Ureter (tissue), 1 donor: ENCODE data around the gene WDR18. TPM values are rescaled to one million over a fixed set of nuclear protein-coding genes. Genes with fewer than 3 reads are reported as not detected.

ENCODE experiments used
- DNase-seq: peaks from one replicate; pipeline ENCODE4 v3.0.0-alpha.2; 2020; ENCODE audit warnings: low spot score
- total RNA-seq: library from RNA; stranded (reverse); gene quantifications from one replicate; pipeline ENCODE4 v1.2.4, GENCODE V29; 2023
- donor health status: DM: yes; HTN: yes; CAD: no.

Gene WDR18
- total RNA-seq, 1 donor from 2014 or later: 36.6 TPM

DNA sequence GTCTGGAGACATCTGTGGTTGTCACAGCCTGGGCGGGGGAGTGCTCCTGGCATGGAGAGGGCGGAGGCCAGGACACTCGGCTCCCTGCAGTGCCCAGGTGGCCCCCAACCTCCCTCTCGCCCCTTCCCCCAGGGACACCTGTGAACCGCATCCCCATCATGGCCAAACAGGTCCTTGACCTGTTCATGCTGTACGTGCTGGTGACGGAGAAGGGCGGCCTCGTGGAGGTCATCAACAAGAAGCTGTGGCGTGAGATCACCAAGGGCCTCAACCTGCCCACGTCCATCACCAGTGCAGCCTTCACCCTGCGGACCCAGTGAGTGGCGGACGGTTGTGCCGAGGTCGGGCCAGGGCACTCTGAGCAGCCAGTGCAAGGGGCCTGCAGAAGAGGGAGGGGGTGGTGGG lies 20.0 kb upstream of the WDR18 start:
- DNase-seq: no peak

DNA sequence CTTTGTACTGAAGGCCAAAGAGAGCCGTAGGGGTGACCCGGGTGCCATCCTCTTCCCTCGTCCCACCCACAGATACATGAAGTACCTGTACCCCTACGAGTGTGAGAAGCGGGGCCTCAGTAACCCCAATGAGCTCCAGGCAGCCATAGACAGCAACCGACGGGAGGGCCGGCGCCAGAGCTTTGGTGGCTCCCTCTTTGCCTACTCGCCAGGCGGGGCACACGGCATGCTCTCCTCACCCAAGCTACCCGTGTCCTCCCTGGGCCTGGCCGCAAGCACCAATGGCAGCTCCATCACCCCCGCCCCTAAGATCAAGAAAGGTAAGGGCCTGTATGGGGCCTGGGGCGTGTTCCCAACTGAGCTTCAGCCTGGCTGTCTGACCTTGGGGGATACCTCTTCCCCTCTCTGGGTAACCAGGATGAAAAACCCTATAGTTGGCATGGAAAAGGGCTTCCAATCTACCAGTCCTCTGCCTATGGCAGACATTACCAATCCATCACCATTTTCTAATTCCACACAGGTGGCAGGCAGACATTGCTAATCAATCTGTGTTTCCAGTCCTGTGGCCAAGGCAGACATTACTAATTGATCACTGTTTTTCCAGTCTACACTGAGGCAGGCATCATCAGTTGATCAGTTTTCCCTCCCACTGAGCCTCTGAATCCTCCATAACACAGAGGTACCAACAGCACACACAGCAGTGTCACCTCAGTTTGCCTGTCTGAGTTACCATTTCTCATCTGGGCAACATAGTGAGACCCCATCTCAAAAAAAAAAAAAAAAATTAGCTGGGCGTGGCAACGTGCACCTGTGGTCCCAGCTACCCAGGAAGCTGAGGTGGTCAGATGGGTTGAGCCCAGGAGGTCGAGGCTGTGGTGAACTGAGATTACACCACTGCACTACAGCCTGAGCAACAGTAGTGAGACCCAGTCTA lies 19.1 kb upstream of the WDR18 start:
- DNase-seq: no peak

DNA sequence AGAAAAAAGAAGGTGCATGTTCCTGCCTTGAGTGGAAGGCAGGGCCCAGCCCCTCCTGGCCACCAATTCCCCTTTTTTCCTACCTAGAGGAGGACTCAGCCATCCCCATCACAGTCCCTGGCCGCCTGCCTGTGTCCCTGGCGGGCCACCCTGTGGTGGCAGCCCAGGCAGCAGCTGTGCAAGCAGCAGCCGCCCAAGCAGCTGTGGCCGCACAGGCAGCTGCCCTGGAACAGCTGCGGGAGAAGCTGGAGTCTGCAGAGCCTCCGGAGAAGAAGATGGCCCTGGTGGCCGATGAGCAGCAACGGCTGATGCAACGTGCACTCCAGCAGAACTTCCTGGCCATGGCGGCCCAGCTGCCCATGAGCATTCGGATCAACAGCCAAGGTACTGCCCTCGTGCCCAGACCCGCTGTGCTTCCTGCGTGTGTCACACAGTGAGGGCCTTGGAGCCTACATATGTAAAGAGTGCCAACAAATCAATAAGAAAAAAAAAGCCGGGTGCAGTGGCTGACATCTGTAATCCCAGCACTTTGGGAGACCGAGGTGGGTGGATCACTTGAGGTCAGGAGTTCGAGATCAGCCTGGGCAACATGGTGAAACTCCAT lies 17.6 kb upstream of the WDR18 start:
- DNase-seq: no peak

DNA sequence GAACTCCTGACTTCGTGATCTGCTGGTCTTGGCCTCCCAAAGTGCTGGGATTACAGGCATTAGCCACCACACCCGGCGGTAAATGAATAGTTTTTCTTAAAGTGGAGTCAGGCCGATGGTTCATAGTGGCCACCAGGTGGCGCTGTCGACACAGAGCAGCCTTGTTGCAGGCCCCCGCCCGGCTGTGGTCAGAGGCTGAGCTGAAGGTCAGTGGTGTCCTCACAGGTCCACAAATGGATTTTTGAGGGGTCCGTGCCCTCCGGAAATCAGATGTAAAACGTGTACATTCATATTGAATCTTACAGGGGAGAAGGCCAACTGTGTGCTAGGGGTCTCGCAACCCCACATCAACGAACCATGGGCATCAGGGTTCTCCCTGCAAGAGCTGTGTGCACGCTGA lies 13.4 kb upstream of the WDR18 start:
- DNase-seq: no peak

DNA sequence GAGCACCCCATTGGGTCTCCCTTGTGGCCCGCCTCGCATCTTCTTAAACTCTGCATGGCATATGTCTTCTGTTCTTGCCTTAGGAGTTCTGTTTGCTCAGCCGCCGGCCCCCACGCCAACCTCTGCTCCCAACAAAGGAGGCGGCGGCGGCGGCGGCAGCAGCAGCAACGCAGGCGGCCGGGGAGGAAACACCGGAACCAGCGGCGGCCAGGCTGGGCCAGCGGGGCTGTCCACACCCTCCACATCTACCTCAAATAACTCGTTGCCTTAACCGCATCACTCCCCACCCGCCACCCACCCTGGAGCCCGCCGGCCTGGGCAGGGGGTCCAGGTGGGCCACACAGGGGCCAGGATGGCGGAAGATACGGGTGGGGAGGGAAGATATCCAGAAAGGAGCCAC lies 12.3 kb upstream of the WDR18 start:
- no peak for DNase-seq

DNA sequence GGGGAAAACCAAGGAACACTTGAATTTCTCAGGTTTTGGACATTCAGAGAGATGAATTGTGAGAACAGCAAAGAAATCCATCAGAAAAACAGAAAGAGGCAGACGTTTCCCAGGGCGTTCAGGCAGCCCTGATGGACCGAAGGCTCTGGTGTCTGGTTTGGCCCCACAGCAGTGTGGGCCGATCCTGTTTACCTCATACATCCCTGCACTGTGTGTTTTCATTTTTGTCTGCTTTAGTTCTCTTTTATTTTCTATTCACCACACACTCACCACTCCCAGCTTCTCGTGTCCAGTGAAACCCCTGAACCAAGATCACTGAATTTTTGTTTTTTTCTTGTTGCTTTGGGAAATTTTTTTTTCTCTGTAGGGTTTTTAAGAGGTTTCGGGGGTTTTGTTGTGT lies 11.9 kb upstream of the WDR18 start:
- DNase-seq: no peak

DNA sequence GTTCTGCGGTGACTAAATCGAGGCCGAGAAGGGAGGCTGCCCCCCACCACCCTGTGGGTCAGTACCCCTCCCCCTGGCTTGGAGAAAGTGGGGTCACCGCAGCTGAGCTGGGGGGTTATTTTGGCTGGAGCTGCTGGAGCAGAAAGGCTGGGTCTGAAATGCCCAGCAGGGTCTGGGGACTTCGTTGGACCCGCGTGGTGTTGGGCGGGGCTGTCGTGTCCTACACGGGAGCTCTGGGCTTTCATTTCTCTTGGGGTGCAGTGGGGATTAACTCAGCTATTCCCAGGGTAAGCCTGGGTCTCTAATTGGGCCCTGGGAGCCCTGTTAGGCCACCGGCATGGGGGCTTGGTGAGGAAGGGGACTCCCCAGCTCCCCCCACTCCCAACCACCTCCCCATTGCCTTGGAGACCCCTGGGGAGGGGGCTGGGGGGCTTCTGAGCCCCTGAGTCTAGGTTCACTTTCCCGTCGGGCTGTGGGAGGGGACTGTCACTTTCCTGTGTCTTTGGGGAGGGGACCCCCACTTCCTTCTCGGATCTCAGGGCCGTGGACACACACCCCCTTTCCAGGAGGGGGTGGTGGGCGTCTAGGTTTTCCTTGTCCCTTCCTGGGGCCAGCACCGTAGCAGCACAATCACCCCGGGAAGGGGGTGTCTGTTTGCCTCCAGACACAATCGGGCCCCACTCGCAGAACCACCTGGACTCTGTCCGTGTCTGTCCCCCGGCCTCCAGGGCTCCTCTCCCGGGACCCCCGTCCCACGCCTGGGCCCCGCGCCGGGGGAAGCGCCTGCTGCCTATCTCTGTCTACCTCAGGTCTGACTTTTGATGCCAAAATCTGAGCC lies 10.2 kb upstream of the WDR18 start:
- no peak for DNase-seq

DNA sequence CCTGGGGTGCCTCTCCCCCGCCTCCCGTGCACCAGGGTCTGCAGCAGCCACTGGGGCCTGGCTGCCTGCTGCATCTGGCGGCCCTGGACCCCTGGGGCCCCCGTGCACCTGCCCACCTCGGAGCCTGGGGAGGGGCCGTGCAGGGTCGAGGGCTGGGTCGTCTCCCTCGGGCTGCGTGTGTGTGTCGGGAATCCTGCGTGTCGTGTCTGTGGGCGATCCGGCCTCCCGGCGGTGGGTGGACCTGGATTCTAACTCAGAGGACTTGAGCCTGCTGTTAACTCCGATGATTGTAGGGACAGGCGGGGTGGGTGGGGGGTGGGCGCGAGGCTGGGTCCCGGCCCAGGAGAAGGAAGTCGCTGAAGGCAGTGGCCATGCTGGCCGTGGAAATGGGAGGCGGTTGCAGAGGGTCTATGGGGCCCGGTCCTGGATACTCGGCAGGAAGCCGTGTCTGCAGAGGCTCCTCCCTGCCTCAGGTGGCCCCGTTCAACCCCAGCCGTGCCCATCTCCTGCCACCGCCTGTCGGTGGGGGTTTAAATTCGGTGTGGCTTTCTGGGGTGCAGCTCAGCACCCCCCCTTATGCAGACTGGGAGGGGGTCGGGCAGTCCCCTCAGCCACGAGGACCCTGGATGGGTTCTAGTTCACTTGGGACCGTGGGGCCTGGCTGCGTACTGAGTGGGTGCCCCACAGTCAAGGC lies 9.4 kb upstream of the WDR18 start:
- DNase-seq: no peak

DNA sequence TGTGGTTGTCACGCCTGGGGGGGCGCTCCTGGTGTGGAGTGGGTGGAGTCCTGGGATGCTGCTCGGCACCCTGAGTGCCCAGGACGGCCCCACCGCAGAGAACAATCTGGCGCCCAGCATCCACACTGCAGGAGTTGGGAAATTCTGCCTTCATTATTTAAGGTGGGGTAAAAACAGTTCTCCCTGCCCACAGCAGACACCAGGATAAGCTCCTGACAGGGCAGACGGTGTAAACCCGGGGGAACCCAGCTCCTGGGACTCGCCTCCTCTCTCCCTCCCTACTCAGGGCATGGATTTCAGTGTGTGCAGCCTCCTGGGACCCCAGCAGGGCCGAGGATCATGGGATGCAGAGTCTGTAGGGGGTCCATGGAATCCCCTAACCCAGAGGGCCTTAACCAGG lies 7.7 kb upstream of the WDR18 start:
- DNase-seq: no peak

DNA sequence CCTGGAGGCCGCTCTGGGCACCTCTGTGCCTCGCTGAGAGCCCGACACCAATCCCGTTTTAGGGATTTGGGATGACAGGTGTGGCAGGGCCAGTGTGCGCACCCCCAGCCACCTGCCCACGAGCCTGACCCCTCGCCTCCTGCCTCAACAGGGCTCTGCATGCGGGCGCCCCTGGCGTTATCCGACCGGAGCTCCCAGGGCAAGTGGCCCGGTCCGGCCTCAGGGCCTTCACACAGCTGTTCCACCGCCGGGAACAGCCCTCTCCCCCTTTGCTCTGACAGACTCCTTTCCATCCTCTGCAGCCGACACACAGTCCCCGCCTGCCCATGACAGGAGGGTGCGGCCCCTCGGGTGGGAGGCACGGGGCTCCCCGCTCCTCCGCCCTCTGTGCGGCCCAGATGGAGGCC lies 7.1 kb upstream of the WDR18 start:
- DNase-seq: no peak

DNA sequence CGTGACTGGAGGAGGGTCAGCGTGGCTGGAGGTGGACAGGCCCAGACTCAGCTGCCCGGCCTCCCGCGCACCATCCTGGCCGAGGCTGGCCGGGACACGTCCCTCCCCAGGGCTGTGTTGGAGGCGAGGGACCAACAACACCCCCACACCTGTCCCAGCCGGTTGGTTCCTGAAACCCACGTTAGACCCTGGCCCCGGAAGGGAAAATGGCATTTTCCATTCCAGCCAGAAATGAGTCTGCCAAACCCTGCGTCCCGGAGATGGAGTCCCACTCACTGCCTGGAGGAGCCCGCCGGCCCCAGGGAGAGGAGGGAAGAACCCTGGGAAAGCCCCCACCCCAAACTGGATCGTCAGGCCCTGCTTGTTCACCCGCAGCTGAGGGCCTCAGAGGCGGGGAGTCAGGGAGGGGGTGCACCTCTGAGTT lies 4.8 kb upstream of the WDR18 start:
- no peak for DNase-seq

DNA sequence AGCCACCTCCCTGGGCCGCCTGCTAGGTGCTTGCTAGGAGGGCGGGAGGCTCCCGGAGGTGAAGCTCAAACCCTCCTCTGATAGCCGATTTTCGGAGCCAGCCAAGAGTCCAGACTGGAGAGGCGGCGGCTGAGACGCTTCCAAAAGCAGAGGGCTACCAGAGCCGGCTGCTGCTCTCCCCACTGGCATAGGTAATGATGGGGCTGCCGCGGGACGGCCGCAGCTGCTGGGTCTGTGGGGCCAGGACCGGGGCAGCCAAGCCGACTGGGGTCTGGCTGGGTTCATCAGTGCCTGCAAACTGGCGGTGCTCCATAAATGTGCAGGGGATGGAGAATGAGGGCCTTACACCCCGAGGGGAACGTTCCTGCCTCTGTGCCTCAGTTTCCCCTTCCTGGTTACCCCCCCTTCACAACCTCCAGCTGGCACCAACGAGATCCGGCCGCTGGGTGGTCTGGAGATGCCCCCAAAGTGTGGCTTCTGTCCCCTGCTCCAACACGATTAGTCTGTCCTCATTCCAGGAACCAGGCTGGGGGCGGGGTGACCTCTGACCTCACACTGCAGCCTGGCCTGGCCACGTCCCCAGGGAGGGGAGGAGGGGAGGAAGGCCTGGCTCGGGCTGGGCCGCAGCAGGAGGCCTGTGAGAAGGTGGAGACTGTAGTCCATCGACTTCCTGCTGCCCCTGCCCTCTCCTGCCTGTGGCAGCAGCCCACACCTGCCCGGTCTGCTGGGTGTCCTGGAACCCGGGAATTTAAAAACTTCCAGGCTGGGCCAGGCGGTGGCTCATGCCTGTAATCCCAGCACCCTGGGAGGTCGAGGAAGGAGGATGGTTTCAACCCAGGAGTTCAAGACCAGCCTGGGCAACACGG lies 3.8 kb upstream of the WDR18 start:
- no peak for DNase-seq

DNA sequence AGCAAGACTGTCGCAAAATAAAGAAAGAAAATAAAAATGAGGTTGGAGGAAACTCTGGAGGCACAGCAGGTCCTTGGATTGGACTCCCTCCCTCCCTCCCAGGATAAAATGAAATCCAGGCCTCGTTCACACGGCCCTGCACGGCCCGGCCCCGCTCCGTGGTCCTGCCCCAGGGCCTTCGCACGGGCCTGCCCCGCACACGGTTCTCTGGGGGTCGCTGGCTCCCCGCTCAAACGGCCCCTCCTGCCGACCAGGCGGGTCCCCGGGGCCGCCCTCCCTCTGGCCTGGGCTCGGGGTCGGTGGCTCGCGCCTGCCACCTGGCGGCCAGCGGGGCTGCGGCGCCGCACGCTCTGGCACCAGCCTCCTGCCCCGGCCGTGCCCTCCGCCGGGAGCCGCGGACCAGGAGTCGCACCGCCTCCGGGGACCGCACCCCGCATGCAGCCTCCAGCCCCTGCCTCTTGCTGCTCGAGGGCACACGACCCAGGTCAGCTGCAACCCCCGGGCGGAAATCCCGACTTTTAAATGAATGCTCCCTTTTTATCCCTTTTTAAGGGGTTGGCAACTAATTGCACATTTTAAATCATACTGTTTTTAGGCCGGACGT lies 1.5 kb upstream of the WDR18 start:
- DNase-seq: peak; percentile 62

DNA sequence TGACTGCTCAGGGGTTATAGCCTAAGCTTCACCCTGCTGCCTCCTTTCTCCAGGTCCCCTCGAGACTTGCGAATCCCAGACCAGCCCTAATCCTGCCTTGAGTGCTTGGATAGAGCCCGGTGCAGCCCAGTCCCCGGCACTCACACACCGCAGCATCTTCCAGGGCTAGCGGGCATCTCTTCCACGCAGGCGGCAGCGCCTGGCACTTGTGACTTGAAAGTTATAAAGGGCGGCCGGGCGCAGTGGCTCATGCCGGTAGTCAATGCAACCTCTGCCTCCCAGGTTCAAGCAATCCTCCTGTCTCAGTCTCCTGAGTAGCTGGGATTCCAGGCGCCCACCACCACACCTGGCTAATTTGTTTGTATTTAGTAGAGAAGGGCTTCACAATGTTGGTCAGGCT lies 1.9 kb downstream of the WDR18 start:
- no peak for DNase-seq

DNA sequence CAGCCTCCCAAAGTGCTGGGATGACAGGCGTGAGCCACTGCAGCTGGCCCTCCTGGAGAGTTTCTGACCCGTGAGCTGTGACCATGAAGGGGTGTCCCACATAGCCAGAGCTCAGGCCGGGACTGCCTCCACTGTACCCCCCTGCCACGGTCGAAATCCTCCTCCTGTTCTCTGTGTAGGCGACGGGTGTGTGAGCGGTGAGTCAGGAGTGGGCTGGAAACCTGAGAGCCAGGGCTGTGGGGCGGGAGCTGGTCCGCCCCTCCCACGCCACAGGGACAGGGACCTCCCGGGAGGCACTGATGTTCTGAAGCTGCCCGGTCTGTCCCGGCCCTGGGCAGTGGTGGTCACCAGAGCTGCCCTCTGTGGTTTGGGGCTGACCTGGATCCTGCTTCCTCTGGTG lies 3.9 kb downstream of the WDR18 start:
- no peak for DNase-seq

DNA sequence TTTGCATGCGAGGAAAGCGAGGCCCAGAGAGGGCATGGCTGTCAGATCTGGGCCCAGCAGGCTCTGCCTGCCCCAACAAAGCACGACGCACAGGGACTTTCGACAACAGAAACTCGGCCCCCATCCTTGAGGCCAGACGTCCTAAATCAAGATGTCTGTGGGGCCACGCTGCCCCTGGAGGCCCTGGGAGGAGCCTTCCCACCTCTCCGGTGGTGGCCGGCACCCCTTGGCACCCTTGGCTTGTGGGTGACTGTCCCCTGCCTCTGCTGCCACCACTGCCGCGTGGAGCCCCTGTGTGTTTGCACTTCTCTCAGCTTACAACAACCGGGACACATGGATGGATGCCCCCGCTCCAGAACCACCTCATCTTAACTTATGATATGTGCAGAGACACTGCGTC lies 4.4 kb downstream of the WDR18 start:
- no peak for DNase-seq

DNA sequence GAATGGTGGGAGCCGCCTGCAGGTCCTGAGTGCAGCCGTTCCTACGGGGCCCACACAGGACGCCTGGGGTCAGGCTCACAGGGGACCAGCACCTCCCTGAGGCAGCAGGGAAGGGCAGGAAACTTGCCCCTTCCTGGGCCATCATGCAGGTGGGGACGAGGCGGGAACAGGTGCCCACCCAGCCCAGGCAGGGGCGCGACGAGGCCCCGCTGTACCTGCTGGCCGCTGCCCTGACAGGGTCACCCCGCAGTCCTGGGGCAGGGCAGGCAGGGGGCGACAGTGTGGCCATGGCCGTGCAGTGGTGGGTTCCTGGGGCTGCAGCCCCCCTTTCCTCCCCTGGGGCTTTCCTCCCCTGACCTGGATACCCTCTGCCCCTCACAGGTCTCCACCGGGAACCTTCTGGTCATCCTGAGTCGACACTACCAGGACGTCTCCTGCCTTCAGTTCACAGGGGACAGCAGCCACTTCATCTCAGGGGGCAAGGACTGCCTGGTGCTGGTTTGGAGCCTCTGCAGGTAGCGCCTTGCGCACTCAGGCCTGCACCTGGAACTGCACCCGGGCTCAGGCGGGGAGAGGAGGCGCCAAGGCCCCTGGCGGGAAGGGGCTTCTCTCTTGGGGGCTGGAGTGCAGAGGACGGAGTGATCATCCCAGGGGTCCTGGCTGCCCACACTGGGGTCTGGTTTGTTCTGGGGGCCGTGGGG lies 5.4 kb downstream of the WDR18 start:
- no peak for DNase-seq

DNA sequence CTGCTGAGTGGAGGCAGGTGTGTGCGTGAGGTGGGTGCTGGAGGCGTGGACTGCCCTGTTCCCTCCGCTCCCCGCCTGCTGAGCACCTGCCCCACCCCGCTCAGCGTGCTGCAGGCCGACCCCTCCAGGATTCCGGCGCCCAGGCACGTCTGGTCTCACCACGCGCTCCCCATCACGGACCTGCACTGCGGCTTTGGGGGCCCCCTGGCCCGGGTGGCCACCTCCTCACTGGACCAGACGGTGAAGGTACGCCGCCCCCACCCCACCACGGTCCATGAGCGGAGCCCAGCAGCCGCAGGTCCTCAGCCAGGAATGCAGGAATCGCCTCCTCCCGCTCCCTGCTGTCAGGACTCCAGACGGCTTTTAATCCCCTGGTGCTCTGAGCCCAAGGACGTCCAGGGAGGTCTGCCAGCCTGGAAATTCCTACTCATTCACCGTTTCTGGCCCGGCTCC lies 6.0 kb downstream of the WDR18 start:
- no peak for DNase-seq

DNA sequence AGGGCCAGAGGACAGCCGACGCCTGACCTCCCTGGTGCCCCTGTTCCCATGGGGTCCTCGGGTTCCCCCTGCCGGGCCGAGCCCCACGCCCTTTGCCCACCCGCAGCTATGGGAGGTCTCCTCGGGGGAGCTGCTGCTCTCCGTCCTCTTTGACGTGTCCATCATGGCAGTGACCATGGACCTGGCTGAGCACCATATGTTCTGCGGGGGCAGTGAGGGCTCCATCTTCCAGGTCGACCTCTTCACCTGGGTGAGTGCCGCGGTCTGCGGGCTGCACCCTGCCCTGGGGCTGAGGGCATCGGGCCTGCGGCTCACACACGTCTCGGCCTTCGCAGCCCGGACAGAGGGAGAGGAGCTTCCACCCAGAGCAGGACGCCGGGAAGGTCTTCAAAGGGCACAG lies 6.6 kb downstream of the WDR18 start:
- DNase-seq: no peak
